Measurements from ENCODE around the gene TEDC1.
A peak's percentile ranks its signal among the peaks of the same experiment; 100 is the strongest.

The TEDC1 gene

DNA sequence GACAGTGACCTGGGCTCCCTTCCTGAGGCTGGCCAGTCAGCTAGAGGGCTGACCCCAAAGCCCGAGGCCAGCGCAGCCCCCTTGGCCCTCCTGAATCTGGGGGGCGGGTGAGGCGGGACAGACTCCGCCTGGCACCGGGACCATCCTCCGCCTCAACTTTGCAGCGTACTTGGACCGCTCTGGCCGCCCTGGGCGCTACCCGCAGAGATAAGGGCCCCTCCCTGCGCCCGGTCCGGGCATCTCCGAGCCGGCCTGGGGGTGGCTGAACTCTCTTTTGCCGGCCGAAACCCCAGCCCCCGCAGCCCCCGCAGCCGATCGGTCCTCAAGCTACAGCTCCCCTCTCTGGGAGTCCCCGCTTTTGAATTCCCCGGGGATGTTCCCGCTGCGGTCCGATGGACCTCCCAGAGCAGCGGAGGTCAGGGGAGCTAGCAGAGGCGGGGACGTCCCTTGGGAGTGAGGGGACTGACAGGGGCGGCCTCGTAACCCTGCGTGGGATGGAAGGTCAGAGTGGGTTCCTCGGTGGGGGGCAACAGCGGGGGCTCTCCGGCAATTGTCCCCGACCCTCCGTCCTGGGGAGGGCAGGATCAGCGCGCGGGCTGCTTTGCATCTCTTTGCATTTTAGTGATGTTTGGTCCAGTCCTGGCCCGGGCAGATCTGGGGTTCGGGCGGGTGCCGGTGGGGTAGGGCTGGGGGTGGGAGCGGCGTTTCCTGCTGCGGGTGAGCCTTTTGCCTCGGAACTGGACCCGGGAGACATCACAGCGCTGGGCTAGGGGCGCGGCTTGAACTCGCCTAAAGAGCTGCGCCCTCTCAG, 4.7 kb upstream of the TEDC1 start, which contains the start of gene CRIP1:
Gene CRIP1 (plus strand): TSS at position 724 of the 811 bp plus-strand sequence. CDS start 374 bp downstream, outside the sequence.
- no peak for DNase-seq

GRCh38 chr14:105486974-105487448, 4.0 kb upstream of the TEDC1 start:
- peak; percentile 63 for DNase-seq

DNA sequence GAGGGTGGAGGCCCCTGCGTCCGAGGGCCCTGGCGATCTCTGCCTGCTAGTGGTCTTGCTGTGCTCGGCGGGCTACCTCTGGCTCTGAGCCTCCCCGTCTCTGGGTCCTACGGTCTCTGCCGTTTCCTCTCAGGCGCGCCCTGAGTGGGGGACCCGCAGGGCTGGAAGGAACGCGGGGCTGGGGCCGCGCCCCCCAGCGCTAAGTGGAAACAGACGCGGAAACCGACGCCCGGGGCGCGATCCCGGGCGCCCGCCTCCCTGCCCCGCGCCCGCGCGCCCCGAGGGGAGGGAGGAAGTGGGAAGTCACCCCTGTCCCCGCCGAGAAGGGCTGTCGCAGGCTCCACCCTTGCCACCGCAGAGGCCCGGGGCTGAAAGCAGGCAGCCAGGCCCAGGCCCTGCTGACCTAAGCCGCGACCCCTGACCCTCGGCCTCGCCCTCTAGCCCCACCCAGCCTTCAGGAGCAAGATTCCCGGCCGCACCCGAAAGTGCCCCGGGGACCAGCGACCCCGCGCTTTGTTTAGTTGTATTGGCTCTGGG, 3.5 kb upstream of the TEDC1 start:
- DNase-seq: peak; percentile 67

DNA sequence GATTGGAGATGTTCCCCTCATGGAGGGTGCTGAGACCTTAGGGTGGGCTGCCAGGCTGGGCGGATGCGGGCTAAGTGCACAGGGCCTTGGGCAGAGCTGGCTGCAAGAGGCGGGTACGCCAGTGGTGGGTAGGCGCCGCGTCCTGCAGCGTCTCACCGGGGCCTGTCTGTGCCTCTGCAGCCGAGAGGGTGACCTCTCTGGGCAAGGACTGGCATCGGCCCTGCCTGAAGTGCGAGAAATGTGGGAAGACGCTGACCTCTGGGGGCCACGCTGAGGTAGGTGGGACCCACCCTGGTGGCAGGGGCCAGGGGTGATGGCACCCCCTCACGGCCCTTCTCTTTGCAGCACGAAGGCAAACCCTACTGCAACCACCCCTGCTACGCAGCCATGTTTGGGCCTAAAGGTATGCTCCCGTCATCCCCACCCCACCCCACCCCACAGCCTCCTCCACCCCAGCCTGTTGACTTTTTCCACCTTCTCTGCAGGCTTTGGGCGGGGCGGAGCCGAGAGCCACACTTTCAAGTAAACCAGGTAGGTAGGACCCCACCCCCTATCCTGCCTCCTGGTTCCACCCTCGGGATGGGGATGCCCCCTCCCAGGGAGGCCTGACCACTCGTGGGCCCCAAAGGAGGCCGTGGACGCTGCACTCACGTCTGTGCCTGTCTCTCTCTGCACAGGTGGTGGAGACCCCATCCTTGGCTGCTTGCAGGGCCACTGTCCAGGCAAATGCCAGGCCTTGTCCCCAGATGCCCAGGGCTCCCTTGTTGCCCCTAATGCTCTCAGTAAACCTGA, 2.9 kb upstream of the TEDC1 start:
- no peak for DNase-seq

GRCh38 chr14:105488781-105489541, 2.1 kb upstream of the TEDC1 start:
- DNase-seq: no peak

GRCh38 chr14:105489542-105490266, 1.3 kb upstream of the TEDC1 start:
- DNase-seq: peak; percentile 94

- DNase-seq: no peak
Observed at GRCh38 chr14:105490267-105490571, 827 bp upstream of the TEDC1 start.

DNA sequence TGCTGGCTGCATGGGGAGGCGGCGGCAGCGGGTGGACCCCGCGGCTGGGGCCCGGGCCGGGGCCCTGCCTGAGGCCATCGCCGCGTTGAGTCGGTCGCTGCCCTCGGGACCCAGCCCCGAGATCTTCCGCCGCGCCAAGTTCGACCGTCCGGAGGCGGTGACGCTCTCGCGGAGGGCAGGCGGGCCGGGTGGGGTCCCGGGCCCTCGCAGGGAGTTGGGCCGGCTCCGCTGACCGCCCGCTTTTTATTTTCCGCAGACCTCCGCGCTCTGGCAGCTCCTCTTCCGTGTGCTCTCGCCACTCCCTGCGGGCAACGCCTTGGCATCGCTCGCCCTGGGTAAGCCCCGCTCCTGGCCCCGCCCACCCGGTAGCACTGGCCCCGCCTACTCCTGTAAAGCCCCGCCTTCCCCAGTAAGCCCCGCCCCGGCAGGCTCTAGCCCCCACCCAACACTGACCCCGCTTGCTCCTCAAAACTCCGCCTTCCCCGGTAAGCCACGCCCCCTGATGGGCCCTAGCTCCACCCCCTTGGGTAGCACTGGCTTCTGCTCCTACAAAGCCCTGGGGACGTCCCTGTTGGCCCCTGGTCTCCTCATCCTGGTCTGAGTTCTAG, 424 bp downstream of the TEDC1 start:
- peak; percentile 82 for DNase-seq

DNA sequence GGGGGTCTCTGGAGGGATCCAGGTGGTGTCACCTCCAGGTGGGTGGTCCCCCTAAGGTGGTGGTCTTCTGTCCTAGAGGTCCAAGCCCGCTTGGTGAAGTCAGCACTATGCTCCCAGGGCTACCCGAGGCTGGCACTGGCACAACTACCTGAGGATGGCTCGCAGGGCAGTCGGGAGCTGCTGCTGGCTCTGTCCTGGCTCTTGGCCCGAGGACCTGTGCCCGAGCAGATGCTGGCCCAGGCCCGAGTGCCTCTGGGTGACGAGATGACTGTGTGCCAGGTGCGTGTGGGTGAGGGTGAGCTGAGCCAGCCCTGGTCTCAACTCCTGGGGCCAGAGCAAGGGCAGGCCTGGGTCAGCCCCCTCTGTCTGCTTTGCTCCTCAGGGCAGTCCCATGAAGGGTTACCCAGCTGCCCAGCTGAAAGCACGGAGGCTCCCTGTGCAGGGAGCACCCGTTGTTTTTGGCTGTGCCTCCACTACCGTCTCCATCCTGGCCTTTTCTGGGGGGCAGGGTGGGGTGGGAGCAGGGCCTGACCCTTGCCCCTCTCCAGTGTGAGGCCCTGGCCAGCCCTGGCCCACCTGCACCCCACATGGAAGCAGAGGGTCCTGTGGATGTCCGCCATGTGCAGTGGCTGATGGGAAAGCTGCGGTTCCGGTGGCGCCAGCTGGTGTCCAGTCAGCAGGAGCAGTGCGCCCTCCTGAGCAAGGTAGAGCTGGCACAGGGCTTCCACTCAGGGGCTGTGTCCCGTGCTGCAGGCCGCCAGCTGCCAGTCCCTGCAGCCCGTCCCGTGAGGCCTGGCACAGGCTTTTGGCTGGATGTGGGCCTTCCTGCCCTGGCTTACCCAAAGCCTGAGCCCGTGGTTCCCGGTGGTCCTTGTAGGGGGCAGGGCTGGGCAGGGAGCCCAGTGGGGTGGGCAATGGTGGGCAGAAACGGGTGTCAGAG, 1.3 kb downstream of the TEDC1 start:
- DNase-seq: no peak

GRCh38 chr14:105492971-105493871, 2.2 kb downstream of the TEDC1 start:
- DNase-seq: no peak

DNA sequence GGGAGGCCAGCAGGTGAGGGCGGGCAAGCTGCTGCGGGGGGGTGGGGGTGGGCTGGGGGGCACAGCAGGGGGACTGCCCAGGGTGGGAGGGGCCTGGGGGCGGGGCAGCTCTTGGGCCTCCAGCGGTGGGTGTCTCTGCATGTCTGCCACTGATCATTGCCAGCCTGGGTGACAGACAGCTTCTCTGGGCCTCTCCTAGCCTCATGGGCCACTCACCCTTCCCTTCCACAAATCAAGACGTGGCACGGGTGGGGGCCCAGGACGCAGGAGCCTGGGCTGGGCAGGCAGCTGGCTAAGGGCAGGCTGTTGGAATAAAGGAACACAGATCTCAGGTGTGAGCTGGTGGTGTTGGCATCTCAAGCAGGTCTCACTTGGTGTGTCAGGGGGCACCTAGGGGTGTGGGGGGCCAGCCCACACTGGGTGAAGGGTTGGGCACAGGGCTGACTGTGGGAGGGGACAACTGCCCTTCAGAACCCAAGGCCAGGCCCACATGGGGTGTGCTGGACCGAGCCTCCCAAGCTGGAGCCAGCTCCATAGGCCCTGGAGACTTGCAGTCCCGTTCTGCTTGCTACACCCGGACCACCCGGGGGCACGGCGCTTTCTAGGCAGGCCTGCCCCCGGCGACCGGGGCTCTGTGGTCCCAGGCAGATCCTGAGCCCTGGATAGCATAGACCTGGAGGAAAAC, 3.0 kb downstream of the TEDC1 start:
- DNase-seq: no peak

GRCh38 chr14:105494606-105494929, 3.5 kb downstream of the TEDC1 start:
- no peak for DNase-seq

DNA sequence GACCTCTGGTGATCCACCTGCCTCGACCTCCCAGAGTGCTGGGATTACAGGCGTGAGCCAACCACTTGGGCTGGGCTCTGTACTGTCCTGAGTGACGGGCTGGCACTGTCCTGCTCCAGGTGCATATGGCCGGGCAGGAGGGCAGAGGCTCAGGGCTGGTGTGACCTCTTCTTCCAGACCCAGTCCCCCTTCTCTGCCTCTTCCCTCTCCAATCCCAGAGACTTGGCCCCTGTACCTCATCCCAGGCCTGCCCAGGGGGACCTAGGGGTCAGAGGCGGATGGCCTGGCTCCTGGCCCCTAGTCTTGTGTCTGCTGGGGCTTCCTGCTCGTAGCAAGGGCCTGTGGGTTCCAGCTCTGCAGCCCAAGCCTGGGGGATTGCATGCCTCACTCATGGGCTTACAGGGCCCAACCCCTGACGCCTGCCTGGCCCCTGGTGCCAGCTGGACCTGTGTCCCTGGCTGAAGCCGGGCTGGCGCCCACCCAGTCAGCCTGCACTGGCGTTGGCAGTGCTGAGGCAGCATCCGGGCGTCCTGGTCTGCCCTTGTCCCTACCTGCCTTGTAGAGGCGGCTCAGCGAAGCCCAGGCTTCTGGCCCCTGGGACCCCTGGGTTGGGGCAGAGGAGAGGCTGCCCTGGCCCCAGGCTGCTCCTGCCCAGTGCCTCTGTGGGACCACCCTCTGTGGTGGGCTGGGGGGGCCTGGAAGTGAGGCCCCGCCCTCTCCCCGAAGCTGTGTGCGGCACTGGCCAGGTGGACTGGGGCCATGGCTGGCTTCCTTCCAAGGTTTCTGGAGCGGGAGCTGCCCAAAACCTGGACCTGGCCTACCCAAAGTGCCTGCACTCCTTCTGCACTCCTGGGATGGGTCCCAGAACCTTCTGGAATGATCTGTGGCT, 4.3 kb downstream of the TEDC1 start:
- DNase-seq: no peak

DNA sequence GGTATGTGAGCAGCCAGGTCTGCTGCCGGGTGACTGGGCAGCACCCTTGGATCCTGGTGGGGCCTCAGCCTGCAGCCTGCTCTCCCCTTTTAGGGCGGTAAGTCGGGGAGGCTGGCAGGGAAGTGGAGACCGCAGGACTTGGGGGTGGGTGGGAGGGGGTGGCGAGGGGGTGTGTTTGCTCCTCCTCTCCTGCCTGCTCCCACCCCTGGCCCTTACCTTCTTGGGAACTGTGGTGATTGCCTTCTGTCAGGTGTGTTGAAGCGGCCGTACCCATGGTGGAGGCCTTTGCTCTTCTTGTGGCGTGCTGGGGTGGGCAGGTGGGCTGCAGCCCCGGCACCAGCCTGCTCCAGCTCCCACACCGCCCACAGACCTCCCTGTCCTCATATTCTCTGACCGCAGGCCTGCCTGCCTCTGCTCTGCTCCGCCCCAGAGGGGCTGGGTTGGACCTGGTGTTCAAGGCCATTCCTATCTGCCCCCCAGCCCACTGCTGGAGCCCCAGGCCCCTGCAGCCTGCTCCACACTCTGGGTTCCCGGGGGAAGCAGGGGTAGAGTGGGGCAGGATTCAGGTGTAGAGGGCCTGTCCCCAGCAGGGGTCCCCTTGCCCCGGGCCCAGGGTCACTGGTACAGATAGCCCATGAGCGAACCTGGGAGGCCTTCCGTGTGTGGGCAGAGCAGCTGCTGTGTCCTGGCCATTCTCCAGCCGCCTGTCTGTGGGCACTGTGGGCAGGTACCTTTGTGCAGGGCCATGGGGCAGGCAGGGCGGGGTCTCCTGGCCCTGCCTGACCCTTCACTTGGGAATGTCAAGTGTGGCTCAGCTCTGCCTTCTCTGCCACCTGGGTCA, 5.2 kb downstream of the TEDC1 start:
- DNase-seq: no peak

DNA sequence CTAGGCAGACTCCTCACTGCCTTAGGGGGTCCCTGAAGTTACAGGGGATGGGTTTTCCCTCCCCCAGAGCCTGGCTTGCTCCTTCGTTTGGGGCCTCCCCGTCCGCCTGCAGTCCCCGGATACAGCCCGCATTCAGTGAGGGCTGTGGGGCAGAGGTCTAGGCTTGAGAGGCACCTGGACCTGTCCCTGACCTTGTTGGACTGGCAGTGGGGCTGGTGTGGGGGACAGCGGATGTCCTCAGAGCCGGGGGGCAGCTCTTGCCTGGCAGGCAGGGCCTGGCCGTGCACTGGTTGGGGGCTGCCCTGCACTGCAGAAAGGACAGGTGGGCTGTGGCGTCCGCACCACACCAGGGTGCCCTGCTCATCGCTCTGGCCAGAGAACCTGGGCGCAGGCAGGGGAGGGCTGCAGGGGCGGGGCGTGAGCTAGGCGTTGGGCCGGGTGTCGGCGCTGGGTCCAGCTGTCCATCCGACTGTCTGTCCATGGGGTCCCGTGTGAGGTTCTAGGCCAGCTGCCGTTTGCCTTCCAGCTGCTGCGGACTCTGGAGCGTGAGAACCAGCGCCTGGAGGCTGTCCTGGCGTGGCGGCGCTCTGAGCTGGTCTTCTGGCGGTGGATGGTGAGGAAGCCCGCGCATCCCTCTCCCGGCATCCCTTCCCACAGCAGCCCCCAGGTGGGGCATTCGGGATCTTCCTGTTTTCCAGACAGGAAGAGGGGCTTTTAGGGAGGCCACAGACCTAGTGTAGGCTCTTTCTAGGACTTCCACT, 6.0 kb downstream of the TEDC1 start:
- DNase-seq: no peak

- peak; percentile 87 for DNase-seq
Observed at GRCh38 chr14:105497671-105498429, 6.8 kb downstream of the TEDC1 start.
